HG03025 (cell line): ENCODE results near the gene TNFAIP3.

Experiments
- ATAC-seq: cut with Tn5 transposase; IDR thresholded peaks from one replicate; pipeline ENCODE4 v1.9.1; 2021; ENCODE audit warnings: mild to moderate bottlenecking, moderate library complexity; ENCODE audit not compliant: unreplicated experiment, low FRiP score

The TNFAIP3 gene

DNA sequence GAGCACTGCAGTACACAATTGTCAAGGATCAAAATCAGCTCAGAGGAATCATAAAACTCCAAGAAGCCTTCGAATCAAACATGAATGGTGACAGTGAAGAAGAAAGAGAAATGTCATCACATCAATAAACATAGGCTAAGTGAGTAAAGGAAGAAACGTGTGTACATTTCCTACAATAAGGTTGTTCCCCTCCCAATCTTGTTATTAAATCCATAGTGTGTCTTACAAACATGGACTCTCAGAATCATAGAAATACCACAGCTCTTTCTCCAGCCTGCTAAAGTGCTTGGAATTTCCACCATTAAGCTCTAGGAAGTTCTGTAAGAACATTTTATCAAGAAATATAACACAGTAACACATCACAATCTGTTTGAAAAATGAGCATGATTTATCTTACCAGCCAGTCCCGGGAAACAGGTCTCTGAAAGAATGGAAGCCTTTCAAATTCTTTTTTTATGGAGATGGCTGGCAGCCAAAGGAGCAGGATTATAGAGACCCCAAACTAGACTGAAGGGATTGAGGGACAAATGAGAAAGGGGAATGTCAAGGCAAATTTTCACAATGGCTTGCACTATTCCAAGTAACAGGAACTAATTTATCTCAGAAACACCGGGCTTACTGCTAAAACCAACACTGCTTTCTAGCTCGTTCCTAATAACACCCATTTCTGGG is 4.5 kb upstream of the TNFAIP3 start:
- ATAC-seq = no peak

DNA sequence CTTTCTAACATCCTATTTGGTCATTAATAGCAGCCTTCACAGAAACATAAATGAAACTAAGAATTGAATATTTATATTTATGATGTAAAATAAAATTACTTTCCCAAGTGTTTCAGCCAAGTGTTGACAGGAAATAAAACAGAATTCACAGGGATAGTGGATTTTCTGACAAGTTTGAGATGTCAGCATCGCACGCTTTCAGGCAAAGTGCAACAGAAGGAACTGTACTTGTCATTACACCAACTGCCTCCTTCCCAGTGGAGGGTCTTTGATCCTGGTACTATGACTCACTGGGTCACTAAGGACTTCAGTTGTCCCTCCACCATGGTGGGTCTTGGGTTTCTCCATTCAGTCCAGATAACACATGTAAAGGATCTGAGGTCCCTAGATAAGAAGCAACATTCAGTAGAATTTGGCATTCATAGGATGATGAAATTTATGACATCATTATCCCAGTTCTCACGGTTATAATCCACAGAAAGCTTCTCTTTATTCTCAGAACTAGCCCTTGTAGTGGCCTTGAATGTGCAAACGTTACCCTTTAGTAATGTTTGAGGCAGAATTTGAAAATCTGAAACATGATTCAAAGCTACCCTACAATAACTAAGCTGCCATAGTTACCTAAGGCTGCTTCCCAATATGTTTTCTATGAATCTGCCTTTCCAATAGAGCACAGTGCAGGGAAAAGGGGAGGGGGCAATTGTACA is 3.8 kb upstream of the TNFAIP3 start:
- no peak for ATAC-seq

DNA sequence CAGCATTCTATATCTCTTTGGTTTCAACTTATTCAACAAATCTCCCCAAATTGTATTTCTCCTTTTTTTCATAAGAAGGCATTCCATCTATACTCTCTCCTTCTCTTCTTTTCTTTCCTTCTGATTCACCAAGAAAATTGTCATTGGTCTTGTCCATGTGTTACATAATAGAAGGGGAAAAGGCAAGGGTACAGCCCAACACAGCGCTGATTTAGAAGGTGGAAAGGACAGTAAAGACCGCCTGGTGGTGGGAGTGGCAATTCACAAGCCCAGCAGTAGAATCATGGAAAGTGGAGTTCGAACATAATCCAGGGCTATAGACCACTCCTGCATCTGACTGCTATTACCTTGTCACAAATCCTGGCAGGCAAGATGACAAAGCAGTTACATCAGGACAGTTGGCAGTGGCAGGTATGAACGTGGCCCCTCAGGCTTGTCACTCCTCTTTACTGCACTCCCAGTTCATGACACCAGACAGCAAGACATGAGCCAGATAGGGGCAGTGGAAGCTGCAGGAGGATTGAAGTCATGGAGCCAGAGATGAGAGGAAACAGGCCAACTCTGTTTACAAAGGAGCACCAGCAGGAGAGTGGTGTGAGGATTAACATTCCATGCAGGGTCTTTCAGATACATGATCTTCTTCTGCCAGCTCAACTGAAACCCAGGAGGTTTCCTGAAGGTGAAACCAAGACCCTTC is 2.1 kb upstream of the TNFAIP3 start:
- ATAC-seq = no peak

DNA sequence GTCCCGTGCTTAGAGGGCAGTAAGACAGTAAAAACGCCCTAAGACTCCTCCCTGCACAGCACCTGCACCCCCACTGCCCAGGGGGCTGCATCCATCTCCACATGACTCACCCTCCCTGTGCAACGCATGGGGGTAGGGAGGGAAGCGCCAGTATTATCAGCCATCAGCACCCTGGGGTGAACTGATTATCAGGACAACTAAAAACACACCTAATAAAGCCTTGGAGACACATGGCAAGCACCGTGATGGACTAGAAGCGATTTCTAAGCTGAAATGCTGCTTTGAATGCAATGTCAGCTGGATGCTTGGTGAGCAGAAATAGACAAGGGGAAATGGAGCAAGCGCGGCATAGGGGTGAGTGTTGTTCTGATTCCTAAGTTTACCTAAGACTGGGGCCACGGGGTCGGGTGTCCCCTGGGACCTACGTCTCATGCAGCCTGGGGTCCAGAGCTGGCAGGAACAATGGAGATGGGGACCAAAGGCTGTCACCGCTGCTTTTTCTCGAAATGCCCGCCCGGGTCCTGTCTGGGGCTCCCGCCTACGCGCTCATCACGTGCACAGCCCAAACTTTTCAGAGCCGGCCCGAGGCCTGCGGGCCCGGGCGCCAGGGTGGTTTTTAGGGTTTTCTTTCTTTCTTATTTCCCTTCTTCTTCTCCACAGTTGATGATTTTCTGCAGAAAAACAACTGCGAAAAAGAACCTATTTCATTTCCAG is 702 bp upstream of the TNFAIP3 start:
- peak; percentile 23 for ATAC-seq

DNA sequence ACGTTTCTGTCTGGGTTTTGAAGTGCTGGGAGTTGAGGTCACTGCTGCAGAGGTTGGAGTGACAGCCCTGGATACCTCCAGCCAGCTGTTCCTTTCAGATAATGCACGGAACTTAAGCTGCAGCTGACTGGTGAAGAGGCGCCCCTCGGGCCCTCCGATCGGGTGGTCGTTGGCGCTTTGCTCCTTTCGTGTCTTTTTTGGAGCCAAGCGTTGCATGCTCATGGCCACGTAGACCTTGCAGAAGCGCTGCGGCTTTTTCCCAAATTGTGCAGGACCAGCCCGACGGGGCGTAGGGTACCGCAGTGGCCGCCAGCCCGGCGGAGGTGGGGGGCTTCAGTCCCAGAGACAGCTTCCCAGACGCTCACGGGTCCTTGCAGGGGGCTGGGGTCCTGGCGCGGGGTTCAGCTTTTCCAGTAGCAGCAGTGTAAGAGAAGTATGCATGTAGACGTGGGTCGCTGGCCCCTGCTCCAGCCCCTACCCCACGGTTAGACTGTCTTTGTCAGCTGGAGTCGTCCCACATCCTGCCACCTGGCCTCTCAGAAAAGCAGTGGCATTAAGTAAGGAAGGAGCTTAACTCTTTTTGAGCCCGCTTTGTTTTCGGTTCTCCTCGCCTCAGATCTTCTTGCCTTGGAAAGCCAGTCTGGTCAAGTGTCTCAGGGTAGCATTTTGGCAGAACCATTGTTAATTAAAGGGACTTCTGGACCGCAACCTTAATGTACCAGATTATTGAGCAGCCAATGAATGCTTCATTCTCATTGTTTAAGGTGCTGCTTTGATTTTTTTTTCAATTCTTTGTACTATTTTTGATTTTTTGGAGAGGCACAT is 838 bp downstream of the TNFAIP3 start:
- peak; percentile 12 for ATAC-seq

DNA sequence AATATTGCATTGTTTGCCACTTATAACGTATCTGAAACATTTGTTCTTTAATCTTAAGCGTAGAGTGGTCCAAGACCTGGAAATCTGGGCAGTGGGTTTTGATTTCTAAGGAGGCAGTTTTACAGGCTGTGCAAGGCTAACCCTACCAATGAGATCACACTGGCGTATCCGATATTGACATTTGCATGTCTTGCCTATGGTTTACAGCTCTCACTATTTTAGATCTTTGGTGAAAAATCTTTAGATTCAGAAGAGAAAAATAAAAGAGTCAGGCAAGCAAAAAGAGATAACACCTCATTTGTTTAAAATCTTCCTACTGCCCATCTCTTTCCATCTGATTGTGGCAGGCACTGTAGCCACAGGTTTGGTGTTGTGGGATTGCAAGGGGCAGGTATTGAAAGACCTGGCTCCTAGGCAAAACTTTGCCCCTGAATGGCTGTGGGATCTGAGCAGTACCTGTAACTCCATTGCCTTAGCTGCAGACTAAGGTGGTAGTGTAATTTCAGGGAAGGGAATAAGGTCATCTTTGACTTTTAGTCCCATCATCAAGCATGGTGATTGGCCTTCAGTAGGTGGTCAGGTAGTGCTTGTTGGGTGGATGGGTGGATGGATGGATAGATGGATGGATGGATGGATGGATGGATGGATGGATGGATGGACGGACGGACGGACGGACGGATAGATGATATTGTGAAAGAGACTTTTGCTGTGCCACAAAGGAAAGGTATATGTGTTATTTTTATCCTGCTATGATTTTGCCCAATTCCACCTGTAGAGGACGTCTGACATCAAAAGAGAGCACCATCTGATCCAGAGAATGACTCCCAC is 1.9 kb downstream of the TNFAIP3 start:
- no peak for ATAC-seq

DNA sequence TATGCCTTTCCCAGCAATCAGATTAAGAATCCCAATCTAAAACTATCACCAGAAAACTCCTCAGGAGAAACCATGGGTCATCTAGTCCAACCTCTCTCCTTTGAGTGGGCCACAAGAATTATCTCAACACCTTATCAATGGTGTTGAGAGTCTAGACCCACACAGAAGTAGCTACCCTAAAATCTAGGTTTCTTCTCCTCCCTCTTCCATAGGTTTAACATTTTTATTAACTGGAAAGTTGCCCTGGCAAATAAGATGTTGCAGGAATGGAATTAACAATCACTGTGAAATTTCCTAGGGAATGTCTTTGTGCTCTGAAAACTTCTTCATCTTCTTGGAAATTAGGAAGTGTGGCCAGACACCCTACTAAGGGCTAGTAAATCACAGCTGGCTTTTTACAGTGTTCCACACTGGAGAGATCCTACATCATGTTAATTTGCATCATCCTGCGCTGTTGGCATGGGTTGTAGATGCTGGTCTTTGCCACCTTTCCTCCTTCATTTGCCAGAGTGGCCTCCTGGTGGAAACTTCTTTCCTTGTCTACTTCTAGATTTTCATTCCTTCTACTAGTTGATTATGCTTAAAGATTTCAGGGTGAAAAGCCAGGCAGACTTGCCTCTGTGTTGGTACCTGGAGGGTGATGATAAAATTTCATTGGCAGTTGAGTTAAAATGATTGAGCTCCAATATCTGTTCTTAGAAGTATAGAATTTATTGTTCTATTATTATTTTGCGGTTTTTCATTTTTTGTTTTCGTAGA is 2.7 kb downstream of the TNFAIP3 start:
- no peak for ATAC-seq

DNA sequence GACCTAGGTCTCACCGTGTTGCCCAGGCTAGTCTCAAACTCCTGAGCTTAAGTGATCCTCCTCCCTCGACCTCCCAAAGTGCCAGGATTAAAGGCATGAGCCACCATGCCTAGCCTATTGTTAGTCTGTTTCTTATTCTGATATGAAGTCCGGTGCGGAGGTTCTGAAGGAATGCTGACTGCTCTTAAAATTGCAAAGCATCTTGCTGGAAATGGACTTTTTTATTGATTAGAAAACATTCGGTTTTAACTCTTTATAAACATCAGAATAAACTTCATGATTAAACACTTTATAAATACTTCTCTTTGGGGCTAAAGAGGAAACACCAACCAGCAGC is 3.2 kb downstream of the TNFAIP3 start:
- no peak for ATAC-seq

DNA sequence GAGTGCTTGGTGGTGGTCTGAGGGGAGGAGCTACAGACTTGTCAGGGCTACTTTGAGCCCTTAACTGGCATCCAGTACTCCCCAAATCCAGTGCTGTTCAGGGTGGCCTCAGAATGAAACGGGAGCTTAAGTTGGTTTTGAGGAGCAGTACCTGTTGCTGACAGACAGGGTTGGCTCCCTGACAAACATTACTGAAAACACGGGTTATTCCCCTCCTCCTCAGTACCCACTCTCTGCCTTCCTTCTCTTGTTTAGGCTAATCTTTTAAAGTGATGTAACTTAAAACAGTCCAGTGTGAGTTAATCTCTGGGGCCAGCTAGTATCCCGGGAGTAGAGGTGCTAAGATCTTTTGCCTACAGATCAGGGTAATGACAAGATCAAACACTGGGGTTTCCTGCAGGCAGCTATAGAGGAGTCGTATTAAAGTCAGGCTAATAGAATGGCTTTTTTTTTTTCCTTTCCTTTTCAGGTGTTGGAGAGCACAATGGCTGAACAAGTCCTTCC is 3.7 kb downstream of the TNFAIP3 start:
- no peak for ATAC-seq

DNA sequence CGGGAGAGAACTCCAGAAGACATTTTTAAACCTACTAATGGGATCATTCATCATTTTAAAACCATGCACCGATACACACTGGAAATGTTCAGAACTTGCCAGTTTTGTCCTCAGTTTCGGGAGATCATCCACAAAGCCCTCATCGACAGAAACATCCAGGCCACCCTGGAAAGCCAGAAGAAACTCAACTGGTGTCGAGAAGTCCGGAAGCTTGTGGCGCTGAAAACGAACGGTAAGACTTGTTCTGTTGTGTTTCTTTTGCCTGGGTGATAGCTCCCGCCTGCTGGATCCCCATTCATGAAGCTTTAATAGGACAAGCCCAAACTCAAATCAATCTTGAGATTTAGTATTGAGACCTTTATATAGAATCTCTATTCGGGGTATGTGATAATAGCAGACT is 4.2 kb downstream of the TNFAIP3 start:
- ATAC-seq = no peak

DNA sequence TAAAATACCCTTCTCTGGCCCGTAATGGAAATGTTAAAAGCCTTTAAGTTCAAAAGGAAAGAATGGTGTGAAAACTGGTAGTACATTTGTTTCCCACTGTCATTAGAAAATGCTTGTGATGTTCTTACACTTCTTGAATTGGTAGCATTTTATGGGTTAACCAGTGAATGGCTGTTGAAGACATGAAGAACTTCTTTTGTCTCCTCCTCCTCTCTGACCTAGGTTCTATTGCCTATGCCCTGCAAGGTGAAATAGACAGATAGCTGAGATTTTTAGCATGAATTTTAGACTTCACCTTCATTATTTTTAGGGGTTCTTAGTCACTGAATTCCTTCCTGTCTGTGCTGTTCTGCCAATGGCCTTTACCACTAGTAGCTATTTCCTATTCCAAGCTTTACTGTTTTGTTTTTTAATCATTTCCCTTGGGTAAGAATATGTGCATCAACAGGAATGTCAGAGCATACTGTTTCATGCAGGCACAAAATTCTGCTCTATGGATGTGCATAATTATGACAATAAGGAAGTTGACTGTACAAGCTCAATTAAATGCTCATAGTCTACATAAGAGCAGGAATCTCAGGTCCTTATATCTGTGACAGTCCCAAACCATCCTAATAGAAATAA is 4.9 kb downstream of the TNFAIP3 start:
- ATAC-seq = no peak

DNA sequence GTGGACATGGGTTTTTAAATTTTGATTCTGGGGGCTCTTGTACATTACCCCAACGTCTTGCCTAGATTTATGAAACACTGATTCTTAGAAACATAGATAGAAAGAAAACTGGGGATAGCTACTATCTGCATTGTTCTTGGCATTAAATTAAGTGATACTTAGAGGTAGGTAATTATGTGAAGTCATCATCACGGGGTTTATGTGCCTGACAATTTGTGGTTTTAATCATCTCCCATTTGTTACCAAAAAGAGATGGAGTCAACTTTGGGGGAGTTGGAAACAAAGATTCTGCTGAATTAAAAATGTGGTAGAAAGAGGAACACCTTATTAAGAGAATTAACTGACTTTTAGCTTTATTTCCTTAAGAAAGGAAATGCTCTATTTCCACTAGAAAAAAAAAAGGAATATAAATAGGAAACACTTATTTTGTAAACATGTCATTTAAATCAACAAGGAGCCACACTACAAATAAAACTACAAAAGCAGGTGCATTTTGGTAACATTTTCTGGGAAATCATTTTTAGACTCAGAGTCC is 5.6 kb downstream of the TNFAIP3 start:
- no peak for ATAC-seq

DNA sequence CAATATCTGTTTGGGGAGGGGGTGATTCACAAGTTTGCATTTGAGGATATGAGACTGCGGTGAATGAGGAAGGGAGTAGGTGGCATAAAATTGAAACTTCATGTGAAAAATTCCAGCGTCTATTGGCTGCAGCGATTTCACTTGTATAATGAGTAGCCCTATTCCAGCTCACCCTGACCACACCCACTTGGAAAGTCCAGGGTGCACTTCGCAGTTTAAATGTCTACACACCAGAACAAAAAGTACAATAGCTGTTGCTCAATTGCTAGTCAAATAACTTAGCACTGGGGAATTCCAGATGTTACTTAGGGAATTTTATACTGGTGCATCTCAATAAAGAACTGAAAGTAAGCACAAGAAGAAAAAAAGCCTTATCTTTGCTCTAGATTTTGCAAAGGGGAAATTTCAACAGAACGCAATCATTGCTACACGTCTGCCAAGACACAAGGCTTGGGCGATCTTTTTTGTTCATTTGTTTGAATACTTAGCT is 6.3 kb downstream of the TNFAIP3 start:
- no peak for ATAC-seq

DNA sequence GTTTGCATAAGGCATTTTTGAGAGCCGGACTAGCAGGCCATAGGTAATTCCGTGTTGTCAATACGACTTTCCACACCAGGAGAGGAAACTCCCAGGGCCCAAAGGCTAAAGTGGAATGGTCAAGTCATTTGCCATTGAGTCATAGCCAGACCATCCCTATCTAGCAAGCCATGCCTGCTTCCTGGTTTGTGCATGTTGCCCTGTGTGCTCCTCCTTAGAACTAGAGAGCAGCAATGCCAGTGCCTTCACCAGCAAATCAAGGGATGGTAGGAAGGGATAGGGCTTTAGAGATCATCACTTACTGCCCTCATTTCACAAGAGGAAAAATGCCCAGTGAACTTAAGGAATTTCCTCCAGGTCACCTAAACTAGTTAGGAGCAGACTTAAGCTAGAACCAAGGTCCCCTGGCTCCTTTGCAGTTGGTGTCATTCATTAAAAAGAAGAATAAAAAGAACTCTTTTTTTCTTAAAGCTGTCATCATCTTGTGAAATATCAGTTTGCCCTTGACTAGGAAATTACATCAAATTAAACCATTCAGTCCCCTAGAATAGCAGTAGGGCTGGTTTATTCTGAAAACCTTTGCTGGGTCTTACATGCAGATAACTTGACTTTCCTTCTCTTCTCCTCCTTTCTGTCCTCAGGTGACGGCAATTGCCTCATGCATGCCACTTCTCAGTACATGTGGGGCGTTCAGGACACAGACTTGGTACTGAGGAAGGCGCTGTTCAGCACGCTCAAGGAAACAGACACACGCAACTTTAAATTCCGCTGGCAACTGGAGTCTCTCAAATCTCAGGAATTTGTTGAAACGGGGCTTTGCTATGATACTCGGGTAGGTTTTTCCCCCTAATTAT is 7.4 kb downstream of the TNFAIP3 start:
- no peak for ATAC-seq

DNA sequence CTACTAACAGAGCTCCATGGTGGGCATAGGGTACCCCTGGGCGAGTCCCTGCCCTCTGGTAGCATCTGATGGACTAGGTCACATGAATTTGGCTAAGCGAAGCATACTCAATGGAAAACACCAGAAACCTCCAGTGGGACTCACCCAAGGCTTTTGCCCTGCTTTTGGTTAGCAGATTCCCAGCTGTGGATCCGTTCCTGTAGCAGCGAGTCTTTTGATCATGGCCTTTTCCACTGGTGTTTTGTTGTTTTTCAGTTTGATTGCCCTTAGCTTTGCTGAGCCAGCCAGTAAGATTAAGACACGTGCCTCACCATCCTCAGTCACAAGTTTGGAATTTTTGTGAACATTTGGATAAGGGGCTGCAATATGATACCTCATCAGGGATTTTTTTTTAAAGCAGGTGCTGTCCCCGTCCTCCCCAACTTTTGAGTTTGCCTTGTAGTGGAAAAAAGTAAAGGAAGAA is 8.0 kb downstream of the TNFAIP3 start:
- ATAC-seq = no peak

DNA sequence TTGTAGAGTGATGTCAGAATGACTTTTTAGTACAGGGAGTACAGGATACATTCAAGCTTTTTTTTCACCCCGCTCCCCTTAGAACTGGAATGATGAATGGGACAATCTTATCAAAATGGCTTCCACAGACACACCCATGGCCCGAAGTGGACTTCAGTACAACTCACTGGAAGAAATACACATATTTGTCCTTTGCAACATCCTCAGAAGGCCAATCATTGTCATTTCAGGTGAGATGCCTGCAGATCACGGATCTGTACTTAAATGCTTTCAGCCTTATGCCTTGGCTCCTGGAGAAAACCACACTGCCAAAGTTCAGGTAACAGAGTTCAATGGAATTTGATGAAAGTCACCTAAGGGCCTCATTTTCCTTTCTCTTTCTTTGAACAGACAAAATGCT is 8.5 kb downstream of the TNFAIP3 start:
- ATAC-seq = no peak

DNA sequence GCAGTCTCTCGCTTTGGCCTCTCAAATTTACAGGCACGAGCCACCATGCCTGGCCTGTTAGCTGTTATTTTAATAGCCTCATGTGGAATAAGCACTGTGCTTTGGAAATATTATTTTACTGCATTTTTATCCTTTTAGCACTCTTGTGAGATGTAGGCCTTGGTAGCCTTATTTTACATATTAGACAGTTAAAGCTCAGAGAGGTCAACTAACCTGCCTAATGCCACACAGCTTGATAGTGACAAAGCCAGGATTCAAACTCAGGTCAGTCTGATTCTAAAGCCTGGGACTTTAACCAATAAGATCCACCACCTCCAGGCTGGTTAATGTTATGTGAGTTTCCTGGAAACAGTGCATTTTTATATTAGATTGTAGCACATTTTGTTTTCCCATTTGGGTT is 9.5 kb downstream of the TNFAIP3 start:
- no peak for ATAC-seq
